NOMO-1 (cell line): Measurements from ENCODE around the gene SH3PXD2B.
"Not testable (repeated sequence)": the region's sequence is repeated elsewhere in the genome, so short reads cannot be mapped to it uniquely, and the experiment has no call there.

Source experiments
- DNase-seq, 2 experiments: peaks; one replicate each; lab custom pipeline; 2025; ENCODE audit not compliant: unreplicated experiment in 2 of 2; lab: John Stamatoyannopoulos, UW

Gene SH3PXD2B

DNA sequence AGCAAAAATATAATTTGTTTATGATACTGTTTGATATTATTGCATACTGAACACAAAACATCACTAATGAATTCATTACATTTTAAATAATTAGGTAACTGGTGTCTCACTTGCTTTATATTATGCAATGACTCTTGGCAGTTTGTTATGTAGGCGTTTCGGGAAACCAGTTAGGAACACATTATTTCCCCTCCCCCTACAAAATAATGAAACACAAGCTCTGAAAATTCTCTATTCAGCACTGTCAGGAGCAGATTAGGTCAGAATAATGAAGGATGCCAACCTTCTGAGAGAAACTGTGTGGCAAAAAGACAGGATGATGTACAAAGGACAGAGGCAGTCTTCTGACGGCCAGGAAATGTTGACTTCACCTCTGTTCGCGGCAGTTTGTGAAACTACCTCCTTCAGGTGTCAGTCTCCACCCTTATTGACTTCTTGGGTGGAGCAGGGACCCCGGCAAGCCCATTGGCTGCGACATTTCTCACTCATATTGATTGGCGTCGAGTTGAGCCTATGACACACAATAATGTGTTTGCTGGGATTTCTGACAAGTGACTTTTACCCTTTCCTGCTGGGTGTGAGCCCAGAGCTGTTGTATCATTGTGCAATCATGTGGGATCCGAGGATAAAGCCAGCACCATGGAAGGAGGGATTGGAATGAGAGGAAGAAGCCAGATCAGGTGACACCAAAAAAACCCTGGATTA is 33.9 kb downstream of the SH3PXD2B start:
- DNase-seq, result peak; percentile 39 to 51

DNA sequence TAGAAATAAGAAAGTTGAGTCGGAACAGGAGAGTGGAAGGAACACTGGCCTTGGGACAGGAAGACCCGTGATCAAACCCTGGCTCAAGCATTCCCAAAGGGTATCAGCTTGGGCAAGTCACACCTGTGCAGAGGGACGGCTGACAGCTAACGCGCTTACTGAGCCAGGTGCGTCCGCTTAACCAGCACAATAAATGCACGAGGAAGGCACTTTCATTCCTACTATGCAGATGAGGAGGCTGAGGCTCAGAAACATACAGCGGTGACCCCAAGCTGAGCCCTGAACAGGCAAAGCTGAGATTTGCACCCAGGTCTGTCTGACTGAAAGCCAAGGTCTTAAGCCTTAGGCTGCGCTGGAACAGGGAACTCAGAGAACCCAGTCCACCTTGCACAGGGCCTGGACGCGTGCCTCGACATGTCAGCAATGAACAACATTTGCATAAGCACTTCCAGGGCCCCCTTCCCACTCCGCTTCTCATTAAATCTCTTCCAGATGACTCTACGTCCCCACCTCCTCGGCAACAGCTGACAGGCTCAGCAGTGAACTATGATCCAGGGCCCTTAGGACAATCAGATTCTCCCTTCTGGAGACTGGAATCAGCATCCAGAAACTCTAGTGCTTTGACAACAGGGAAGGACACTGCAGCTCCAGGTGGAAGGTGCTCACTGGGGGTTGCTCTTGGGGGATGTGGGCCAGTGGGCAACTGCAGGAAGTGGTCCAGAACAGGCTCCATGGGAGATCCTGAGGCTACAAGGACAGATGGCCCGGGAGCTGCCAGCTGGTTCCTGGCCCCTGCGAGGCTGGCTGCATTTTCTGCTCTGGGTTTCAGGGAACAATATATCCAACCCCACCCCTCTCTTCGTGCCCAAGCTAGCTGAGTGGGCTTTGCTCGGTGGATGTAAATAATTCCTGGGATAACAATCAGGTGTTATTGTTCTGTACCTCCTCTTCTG is 35.2 kb downstream of the SH3PXD2B start:
- DNase-seq, result no peak

DNA sequence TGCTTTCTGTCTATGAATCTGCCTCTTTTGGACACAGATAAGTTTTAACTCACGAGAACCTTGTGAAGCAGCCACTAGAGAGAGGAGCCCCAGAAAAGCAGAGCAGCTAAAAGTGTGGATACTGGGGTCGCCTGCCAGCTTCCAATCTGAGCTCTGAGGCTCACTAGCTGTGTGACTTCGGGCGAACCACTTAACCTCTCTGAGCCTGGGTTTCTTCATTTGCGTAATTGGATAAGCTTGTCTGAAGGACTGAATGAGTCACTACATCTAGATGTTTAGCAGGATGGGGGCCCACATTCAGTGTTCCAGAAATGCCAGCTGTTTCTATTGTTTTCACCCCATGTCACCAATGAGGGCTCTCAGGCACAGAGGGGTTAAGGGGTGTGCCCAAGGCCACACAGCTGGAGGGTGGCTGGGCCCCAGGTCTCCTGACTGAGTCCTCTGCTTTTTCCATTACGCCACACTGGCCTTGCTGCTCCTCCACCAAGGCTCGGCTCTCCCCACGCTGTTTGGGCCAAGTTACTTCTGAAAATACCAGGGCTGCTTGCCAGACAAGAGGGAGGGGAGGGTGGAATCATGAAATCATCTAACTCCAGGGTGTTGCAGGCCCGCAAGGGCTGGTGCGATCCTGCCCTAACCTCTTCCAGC is 36.2 kb downstream of the SH3PXD2B start:
- no peak for DNase-seq

GRCh38 chr5:172417130-172417841 is 37.0 kb downstream of the SH3PXD2B start:
- DNase-seq, result no peak

DNA sequence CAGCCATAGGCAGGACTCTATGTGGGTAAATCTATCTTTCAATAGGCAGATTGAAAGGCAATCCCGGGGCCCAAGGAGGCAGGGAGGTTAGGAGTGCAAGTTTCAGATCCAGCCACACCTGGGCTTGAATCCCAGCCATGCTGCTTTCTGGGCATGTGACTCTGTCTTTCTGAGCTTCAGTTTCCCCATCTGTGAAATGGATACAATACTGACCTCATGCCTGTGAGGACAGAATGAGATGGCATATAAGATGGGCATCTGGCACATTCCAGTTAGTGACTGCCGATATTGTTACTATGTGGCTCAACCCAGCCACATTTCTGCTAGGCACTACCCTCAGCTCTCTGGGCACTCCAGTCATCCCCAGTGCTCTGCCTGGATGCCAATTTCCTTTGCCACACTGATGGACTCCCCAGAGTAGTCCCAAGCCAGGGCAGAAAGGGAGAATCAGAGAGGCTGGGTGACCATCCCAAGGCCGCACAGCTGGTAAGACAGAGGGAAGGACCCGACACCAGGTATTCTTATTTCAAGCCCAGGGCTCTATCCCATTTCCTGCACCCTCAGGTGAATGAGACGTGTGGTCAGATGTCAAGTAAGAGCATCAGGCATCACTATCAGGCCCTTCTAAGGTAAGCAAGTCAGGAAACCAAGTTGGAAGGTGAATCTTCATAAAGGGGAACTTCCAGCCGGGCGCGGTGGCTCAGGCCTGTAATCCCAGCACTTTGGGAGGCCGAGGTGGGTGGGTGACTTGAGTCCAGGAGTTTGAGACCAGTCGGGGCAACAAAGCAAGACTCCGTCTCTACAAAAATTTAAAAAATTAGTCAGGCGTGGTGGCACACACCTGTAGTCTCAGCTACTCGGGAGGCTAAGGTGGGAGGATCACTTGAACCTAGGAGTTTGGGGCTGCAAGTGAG is 38.7 kb downstream of the SH3PXD2B start:
- DNase-seq, result no peak

DNA sequence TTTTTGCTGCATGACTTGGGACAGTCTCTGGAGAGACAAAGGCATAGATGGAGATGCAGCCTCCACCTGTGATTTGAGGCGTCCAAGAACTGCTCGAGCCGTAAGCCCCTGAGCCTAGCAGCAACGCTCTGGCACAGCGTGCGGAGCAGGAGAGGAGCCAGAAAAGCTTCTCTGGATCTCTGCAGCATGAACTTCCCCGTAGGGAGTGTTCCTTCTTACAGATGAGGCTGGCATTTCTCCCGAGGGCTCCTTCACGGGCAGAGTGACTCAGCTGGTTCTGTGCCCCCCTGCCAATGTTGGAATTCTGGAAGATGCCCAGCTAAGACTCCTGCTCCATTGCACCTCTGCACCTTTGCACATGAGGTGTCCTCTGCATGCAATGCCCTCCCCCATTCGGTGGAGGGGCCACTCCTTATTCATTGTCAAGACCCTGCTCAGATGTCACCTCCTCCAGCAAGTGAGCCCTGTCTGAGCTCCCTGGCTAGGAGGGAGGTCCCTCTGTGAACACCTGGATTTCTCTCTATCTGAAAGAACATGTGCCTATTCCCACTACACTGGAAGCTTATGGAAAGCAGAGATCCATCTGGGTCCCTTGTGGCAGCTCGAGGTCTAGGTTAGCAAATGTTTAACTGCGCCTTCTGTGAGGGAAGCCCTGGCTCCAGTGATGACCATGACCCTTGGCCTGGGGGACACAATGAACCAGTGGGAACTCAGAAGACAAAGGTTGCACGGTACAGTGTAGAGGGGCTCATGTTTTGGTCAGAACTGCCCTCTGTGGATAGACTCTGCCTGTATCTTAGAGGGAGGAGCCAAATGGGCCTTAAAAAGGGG is 39.6 kb downstream of the SH3PXD2B start:
- no peak for DNase-seq

DNA sequence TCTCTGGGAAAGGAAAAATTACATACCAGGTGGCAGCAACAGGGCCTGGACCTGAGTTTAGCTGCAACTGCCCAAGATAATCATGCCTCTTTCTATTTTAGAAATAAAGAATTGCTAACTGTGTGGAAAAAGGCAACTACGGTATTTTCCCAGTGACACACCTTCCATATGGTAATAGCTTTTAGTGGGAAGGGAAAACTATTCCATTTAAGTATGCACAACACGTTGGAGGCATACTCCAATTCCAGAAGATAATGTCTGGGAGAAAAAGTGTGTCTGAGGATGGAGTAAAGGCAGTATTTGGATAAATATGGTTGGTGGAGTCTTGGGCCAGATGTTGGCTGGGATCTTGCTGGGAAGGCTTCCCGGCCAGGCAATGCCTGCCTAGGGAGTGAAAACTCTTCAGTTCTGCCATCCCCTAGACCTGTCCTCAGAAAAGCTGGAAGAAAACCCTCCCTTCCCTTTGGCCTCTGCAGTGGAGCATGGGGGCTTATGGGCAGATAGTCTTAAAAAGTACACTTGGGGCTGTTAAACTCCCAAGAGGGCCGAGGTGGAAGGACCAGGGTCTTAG is 40.6 kb downstream of the SH3PXD2B start:
- no peak for DNase-seq

GRCh38 chr5:172412724-172413286 is 41.5 kb downstream of the SH3PXD2B start:
- DNase-seq, result peak; percentile 51 to 68

DNA sequence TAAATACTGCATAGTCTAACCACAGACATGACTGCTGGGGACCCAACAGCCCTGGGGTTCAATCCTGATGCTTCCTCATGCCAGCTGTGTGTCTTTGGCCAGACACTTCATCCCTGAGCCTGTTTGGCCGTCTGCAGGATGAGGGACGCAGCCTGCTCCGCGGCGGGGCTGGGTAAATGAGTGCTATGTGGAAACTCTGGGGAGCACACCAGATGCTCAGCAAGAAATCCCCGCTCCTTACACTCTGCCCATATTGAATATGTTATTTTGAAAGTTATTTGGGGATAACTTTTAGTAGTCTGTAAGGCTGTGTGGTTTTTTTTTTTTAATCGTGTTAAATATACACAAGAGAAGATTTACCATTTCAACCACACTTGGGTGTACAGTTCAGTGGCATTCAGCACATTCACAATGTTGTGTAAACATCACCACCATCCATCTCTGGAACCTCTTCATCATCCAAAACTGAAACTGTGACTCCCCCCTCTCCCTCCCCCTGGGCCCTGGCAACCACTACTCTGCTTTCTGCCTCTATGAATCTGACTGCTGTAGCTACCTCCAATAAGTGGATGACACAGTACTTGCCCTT is 42.7 kb downstream of the SH3PXD2B start:
- no peak for DNase-seq

DNA sequence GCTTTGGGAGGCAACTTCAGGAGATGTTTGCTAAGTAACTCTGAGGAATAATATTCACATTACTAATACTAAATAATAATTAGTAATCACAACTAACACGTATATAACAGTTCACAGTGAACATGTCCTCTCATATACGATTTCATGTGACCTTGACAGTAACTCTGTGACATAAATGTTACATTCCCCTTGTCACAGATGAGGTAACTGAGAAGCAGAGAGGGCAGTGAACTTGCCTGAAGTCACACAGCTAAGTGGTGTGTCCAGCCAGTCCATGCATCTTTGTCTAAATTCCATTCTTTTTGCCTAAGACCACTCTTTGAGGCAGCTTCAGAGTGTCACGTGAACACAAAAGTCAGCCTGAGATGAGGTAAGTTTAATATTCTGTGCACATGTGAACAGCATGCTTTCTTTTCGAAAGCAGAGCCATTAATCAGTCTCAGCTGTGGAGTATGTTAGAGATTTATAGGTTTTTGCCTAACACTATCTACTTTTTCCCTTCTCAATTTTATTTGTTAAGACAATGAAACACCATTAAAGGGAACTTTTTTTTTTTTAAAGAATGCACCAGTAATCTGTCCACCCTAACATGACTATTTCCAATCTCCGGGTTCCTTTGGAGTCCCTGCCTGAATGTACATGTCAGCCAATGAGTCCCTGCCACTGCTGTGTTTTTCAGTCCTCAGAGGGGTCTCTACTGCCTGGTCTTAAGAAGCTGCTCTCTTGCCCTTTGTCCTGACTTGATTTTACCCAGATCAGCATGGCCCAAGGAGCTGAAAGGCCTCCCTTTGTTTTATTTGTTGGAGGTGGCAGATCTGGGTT is 43.5 kb downstream of the SH3PXD2B start:
- peak in 1 of 2 experiments; percentile 7 for DNase-seq

GRCh38 chr5:172410160-172410559 is 44.2 kb downstream of the SH3PXD2B start:
- peak; percentile 73 to 93 for DNase-seq

DNA sequence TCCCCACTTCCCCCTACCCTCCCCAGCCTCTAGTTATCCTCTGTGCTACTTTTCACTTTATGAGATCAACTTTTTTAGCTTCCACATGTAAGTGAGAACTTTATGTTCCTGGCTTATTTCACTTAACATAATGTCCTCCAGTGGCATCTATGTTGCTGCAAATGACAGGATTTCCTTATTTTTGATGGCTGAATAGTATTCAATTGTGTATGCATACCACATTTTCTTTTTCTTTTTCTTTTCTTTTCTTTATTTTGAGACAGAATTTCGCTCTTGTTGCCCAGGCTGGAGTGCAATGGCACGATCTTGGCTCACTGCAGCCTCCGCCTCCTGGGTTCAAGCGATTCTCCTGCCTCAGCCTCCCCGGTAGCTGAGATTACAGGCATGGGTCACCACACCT is 44.8 kb downstream of the SH3PXD2B start:
- not testable (repeated sequence) for DNase-seq

- no peak for DNase-seq
Observed at GRCh38 chr5:172407822-172408221, 46.5 kb downstream of the SH3PXD2B start.

DNA sequence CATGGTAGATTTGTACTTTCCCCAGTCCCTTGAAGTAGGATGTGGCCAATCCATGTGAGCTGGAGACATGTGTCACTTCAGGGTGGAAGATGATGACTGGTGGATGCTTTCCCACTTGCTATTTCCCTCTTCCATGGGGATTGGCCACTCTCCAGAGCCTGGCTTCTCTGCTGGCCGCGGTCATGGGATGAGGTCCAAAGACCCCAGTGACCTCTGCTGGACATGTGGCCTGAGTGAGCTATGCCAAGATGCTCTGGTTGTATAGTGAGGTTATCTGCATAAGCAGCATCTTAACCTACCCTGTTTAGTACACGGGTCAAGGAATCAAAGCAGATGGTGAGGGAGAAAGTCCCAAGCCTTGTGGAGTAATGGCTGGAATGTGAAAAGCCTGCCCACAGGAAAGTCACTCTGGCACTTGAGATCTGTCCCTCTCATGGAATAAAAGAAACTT is 47.1 kb downstream of the SH3PXD2B start:
- no peak for DNase-seq

GRCh38 chr5:172405226-172406107 is 48.9 kb downstream of the SH3PXD2B start:
- DNase-seq, result no peak

DNA sequence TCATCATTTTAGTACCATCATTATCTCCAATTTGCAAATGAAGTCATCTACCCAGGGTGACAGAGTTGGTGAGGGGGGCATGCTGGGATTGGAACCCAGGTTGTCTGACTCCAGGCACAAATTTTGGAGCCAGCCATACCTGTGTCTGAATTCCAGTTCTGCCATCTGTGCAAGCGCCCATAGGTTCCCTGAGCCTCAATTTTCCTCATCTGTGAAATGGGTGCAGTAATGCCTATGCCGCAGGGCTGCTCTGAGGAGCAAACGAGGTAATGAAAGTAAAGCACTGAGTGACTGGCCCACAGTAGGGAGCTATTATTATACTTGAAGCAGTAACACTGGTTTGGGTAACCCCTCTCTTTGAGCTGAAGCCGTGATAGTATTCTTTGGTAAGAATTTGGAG is 49.6 kb downstream of the SH3PXD2B start:
- DNase-seq, result no peak
